Mammary epithelial cell (primary cell): ENCODE measurements around the gene NAT8.

ENCODE experiments used
- EZH2 ChIP-seq: IDR thresholded peaks from 2 replicates; pipeline ENCODE4 v1.6.1; 2012; ENCODE audit warnings: low read length, inconsistent platforms, borderline replicate concordance
- TF ChIP-seq, protein P1 (sequence below), 2 donors: IDR thresholded peaks in 1 of 2; conservative IDR thresholded peaks in 1 of 2; 2 replicates each; pipeline ENCODE4 v1.5.1; 2011 to 2012; ENCODE audit warnings: inconsistent platforms in 2 of 2, low read length in 2 of 2, mild to moderate bottlenecking in 2 of 2, control low read depth in 1 of 2, low read depth in 1 of 2; ENCODE audit not compliant: insufficient read depth in 1 of 2; ENCODE audit errors: extremely low read depth in 1 of 2

DNA sequence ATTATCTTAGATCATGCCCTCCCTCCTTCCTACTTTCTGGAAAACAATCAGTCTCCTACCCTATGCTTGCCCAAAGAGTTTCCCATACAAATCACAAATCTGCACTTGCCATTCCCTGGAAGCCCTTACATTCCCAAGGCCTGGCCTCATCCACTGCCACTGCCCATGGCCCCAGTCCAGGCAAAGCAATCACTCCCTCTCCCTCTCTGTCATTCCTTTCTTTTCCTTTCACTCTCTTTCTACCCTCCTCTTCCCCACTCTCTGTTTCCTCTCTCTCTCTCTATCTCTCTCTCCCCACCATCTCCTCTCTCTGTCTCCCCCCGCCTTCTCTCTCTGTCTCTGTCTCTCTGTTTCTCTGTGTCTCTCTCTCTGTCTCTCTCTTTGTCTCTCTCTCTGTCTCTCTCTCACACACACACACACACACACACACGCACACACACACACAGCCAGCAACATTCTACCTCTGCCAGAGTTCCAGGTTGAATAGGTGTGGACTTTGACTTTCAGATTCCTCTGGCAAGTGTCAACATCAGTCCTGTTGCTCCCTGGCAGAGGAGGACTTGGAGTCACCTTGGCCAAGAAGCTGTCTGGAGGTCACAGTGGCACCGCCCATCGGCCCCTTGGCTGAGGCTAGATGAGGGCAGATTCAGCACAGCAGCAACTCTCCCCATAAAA is 43.7 kb upstream of the NAT8 start:
- TF ChIP-seq EZH2 = no peak
- TF ChIP-seq, protein P1, sequence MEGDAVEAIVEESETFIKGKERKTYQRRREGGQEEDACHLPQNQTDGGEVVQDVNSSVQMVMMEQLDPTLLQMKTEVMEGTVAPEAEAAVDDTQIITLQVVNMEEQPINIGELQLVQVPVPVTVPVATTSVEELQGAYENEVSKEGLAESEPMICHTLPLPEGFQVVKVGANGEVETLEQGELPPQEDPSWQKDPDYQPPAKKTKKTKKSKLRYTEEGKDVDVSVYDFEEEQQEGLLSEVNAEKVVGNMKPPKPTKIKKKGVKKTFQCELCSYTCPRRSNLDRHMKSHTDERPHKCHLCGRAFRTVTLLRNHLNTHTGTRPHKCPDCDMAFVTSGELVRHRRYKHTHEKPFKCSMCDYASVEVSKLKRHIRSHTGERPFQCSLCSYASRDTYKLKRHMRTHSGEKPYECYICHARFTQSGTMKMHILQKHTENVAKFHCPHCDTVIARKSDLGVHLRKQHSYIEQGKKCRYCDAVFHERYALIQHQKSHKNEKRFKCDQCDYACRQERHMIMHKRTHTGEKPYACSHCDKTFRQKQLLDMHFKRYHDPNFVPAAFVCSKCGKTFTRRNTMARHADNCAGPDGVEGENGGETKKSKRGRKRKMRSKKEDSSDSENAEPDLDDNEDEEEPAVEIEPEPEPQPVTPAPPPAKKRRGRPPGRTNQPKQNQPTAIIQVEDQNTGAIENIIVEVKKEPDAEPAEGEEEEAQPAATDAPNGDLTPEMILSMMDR (conservative IDR thresholded peaks at IDR 0.05 in 1 of 2, IDR thresholded peaks at IDR 0.05 in 1 of 2; ENCODE audit: extremely low read depth in 1 of 2, insufficient read depth in 1 of 2, low read depth in 1 of 2, low read length in 2 of 2) = no peak
